ENCODE measurements around the gene LSM8.

The LSM8 gene

DNA sequence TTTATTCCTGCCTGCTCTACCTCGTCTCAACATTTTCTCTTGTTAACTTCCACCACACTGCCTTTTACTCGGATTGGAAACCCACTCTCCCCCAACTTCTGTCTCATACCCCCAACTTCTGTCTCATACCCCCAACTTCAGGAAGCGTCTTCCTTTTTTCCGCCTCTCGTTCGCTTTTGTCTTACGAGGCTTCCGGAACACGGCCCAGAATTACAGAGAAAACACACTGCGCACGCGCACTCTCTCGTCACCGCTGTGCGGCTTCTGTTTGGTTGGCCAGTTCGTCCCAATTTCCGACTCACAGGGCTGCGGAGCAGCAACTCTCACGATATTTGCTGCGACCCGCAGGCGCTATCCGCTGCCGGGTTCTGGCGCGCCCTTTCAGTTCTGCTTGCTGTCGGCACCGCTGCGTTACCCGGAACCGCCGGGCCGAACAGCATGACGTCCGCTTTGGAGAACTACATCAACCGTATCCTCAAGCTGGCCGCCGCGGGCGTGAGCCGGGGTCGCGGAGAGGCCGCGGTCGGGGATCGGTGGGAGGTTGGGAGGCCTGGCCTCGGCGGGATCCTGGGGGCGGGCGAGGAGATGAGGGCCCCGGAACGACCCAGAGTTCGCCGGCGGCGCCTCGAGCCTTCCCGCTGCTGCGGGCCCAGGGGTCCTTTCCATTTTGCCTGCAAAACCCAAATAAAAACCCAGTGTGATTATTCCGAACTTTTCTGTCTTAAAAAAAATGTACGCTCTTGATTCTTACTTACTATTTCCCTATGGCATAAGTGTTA, at the start of gene LSM8 (continued):
- TF ChIP-seq YY1 (tag by site-specific recombination; IDR thresholded peaks at IDR 0.05), result 0 out of 2 replicates have a peak, but pooled peaks have one; percentile 11
- TF ChIP-seq SP7 (tag by site-specific recombination; IDR thresholded peaks at IDR 0.05), result peak; percentile 77
- TF ChIP-seq, protein P1, sequence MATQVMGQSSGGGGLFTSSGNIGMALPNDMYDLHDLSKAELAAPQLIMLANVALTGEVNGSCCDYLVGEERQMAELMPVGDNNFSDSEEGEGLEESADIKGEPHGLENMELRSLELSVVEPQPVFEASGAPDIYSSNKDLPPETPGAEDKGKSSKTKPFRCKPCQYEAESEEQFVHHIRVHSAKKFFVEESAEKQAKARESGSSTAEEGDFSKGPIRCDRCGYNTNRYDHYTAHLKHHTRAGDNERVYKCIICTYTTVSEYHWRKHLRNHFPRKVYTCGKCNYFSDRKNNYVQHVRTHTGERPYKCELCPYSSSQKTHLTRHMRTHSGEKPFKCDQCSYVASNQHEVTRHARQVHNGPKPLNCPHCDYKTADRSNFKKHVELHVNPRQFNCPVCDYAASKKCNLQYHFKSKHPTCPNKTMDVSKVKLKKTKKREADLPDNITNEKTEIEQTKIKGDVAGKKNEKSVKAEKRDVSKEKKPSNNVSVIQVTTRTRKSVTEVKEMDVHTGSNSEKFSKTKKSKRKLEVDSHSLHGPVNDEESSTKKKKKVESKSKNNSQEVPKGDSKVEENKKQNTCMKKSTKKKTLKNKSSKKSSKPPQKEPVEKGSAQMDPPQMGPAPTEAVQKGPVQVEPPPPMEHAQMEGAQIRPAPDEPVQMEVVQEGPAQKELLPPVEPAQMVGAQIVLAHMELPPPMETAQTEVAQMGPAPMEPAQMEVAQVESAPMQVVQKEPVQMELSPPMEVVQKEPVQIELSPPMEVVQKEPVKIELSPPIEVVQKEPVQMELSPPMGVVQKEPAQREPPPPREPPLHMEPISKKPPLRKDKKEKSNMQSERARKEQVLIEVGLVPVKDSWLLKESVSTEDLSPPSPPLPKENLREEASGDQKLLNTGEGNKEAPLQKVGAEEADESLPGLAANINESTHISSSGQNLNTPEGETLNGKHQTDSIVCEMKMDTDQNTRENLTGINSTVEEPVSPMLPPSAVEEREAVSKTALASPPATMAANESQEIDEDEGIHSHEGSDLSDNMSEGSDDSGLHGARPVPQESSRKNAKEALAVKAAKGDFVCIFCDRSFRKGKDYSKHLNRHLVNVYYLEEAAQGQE (tag by site-specific recombination; IDR thresholded peaks at IDR 0.05), result peak; percentile 91
- peak; percentile 100 for TF ChIP-seq ZNF266 (tag by site-specific recombination; IDR thresholded peaks at IDR 0.05; ENCODE audit: low read depth)
- TF ChIP-seq PRDM1 (tag by site-specific recombination; IDR thresholded peaks at IDR 0.05), result 0 out of 2 replicates have a peak, but pooled peaks have one; percentile 72
- no peak for TF ChIP-seq HOXC10 (CRISPR knock-in tag; IDR thresholded peaks at IDR 0.05)
- no peak for TF ChIP-seq ZNF514 (tag by site-specific recombination; IDR thresholded peaks at IDR 0.05)
- TF ChIP-seq, protein P2, sequence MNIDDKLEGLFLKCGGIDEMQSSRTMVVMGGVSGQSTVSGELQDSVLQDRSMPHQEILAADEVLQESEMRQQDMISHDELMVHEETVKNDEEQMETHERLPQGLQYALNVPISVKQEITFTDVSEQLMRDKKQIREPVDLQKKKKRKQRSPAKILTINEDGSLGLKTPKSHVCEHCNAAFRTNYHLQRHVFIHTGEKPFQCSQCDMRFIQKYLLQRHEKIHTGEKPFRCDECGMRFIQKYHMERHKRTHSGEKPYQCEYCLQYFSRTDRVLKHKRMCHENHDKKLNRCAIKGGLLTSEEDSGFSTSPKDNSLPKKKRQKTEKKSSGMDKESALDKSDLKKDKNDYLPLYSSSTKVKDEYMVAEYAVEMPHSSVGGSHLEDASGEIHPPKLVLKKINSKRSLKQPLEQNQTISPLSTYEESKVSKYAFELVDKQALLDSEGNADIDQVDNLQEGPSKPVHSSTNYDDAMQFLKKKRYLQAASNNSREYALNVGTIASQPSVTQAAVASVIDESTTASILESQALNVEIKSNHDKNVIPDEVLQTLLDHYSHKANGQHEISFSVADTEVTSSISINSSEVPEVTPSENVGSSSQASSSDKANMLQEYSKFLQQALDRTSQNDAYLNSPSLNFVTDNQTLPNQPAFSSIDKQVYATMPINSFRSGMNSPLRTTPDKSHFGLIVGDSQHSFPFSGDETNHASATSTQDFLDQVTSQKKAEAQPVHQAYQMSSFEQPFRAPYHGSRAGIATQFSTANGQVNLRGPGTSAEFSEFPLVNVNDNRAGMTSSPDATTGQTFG (tag by site-specific recombination; IDR thresholded peaks at IDR 0.05; ENCODE audit: borderline replicate concordance), result no peak
- no peak for TF ChIP-seq ZNF626 (tag by site-specific recombination; IDR thresholded peaks at IDR 0.05)
- TF ChIP-seq ZNF629 (tag by site-specific recombination; IDR thresholded peaks at IDR 0.05), result peak; percentile 57; the same call in 1 of the 2 replicates
- TF ChIP-seq SP2 (tag by site-specific recombination; IDR thresholded peaks at IDR 0.05), result peak; percentile 82
- TF ChIP-seq SALL2 (tag by site-specific recombination; IDR thresholded peaks at IDR 0.05; ENCODE audit: borderline replicate concordance), result no peak
- TF ChIP-seq, protein P3, sequence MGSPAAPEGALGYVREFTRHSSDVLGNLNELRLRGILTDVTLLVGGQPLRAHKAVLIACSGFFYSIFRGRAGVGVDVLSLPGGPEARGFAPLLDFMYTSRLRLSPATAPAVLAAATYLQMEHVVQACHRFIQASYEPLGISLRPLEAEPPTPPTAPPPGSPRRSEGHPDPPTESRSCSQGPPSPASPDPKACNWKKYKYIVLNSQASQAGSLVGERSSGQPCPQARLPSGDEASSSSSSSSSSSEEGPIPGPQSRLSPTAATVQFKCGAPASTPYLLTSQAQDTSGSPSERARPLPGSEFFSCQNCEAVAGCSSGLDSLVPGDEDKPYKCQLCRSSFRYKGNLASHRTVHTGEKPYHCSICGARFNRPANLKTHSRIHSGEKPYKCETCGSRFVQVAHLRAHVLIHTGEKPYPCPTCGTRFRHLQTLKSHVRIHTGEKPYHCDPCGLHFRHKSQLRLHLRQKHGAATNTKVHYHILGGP (tag by site-specific recombination; IDR thresholded peaks at IDR 0.05), result no peak
- TF ChIP-seq ZNF548 (tag by site-specific recombination; IDR thresholded peaks at IDR 0.05), result no peak
- peak; percentile 94 for TF ChIP-seq ZFP37 (tag by site-specific recombination; IDR thresholded peaks at IDR 0.05)
- TF ChIP-seq, protein P4, sequence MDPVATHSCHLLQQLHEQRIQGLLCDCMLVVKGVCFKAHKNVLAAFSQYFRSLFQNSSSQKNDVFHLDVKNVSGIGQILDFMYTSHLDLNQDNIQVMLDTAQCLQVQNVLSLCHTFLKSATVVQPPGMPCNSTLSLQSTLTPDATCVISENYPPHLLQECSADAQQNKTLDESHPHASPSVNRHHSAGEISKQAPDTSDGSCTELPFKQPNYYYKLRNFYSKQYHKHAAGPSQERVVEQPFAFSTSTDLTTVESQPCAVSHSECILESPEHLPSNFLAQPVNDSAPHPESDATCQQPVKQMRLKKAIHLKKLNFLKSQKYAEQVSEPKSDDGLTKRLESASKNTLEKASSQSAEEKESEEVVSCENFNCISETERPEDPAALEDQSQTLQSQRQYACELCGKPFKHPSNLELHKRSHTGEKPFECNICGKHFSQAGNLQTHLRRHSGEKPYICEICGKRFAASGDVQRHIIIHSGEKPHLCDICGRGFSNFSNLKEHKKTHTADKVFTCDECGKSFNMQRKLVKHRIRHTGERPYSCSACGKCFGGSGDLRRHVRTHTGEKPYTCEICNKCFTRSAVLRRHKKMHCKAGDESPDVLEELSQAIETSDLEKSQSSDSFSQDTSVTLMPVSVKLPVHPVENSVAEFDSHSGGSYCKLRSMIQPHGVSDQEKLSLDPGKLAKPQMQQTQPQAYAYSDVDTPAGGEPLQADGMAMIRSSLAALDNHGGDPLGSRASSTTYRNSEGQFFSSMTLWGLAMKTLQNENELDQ (tag by site-specific recombination; IDR thresholded peaks at IDR 0.05; ENCODE audit: low read depth), result no peak
- 0 out of 2 replicates have a peak, but pooled peaks have one; percentile 23 for TF ChIP-seq ZNF391 (tag by site-specific recombination; IDR thresholded peaks at IDR 0.05; ENCODE audit: borderline replicate concordance, low read depth)
- no peak for TF ChIP-seq MYNN (tag by site-specific recombination; IDR thresholded peaks at IDR 0.05; ENCODE audit: borderline replicate concordance)
- TF ChIP-seq ZNF354C (tag by site-specific recombination; IDR thresholded peaks at IDR 0.05; ENCODE audit: borderline replicate concordance, low read depth), result no peak
- TF ChIP-seq ZNF350 (tag by site-specific recombination; IDR thresholded peaks at IDR 0.05), result no peak
- TF ChIP-seq, protein P5, sequence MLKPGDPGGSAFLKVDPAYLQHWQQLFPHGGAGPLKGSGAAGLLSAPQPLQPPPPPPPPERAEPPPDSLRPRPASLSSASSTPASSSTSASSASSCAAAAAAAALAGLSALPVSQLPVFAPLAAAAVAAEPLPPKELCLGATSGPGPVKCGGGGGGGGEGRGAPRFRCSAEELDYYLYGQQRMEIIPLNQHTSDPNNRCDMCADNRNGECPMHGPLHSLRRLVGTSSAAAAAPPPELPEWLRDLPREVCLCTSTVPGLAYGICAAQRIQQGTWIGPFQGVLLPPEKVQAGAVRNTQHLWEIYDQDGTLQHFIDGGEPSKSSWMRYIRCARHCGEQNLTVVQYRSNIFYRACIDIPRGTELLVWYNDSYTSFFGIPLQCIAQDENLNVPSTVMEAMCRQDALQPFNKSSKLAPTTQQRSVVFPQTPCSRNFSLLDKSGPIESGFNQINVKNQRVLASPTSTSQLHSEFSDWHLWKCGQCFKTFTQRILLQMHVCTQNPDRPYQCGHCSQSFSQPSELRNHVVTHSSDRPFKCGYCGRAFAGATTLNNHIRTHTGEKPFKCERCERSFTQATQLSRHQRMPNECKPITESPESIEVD (tag by site-specific recombination; IDR thresholded peaks at IDR 0.05), result no peak
- TF ChIP-seq ZNF501 (tag by site-specific recombination; IDR thresholded peaks at IDR 0.05), result peak; percentile 82
- TF ChIP-seq, protein P6, sequence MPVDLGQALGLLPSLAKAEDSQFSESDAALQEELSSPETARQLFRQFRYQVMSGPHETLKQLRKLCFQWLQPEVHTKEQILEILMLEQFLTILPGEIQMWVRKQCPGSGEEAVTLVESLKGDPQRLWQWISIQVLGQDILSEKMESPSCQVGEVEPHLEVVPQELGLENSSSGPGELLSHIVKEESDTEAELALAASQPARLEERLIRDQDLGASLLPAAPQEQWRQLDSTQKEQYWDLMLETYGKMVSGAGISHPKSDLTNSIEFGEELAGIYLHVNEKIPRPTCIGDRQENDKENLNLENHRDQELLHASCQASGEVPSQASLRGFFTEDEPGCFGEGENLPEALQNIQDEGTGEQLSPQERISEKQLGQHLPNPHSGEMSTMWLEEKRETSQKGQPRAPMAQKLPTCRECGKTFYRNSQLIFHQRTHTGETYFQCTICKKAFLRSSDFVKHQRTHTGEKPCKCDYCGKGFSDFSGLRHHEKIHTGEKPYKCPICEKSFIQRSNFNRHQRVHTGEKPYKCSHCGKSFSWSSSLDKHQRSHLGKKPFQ (tag by site-specific recombination; IDR thresholded peaks at IDR 0.05), result no peak
- TF ChIP-seq ZNF311 (tag by site-specific recombination; IDR thresholded peaks at IDR 0.05; ENCODE audit: borderline replicate concordance), result no peak
- no peak for TF ChIP-seq OSR2 (tag by site-specific recombination; IDR thresholded peaks at IDR 0.05)
